Keratinocyte (primary cell): ENCODE measurements around the gene MED12L. TPM values are rescaled to one million over a fixed set of nuclear protein-coding genes. Genes with fewer than 3 reads are reported as not detected.
A peak's percentile ranks its signal among the peaks of the same experiment; 100 is the strongest.

Source experiments
- DNase-seq: peaks from one replicate; pipeline ENCODE4 v3.0.0-alpha.2; 2011; ENCODE audit warnings: low read depth, missing footprints, low spot score
- FAIRE-seq: peaks from 2 replicates; lab custom pipeline; 2011; peaks lifted over from hg19 to GRCh38; lab: Jason Lieb, UNC
- H2AFZ ChIP-seq: 2 replicates; pipeline ENCODE4 v1.6.0; 2012; ENCODE audit warnings: low read length, control low read depth, inconsistent platforms; ENCODE audit not compliant: control insufficient read depth
- H3K27ac ChIP-seq: 2 replicates; pipeline ENCODE4 v1.5.1; 2011; ENCODE audit warnings: low read length; ENCODE audit not compliant: control insufficient read depth, insufficient read depth
- H3K27me3 ChIP-seq: 3 replicates; pipeline ENCODE4 v1.6.0; 2011; ENCODE audit warnings: low read length; ENCODE audit not compliant: control insufficient read depth, insufficient read depth; ENCODE audit errors: extremely low read depth
- H3K36me3 ChIP-seq, 2 experiments: 2 replicates in 1 of 2; 3 replicates in 1 of 2; pipeline ENCODE4 v1.5.1; 2011; ENCODE audit warnings: low read length in 2 of 2, mild to moderate bottlenecking in 1 of 2; ENCODE audit not compliant: control insufficient read depth in 2 of 2, insufficient read depth in 2 of 2; ENCODE audit errors: extremely low read depth in 1 of 2
- H3K4me1 ChIP-seq: 3 replicates; pipeline ENCODE4 v1.5.1; 2011; ENCODE audit warnings: low read length; ENCODE audit not compliant: control insufficient read depth, insufficient read depth; ENCODE audit errors: extremely low read depth
- H3K4me2 ChIP-seq: 3 replicates; pipeline ENCODE4 v1.6.0; 2011; ENCODE audit warnings: low read depth, low read length; ENCODE audit not compliant: control insufficient read depth, insufficient read depth; ENCODE audit errors: extremely low read depth
- H3K4me3 ChIP-seq, 3 experiments: fragments of 200-600 bp in 1 of 3; sonication (generic) in 1 of 3; 2 replicates in 2 of 3; 3 replicates in 1 of 3; pipeline ENCODE4 v1.5.1; 2011 to 2016; ENCODE audit warnings: low read length in 3 of 3, mild to moderate bottlenecking in 3 of 3, control low read depth in 2 of 3, inconsistent platforms in 1 of 3, low read depth in 1 of 3, mixed read lengths in 1 of 3, mixed run types in 1 of 3, moderate library complexity in 1 of 3; ENCODE audit not compliant: control insufficient read depth in 2 of 3, insufficient read depth in 2 of 3; ENCODE audit errors: extremely low read depth in 1 of 3
- H3K79me2 ChIP-seq: 2 replicates; pipeline ENCODE4 v1.6.0; 2012; ENCODE audit warnings: low read length; ENCODE audit not compliant: control insufficient read depth, insufficient read depth
- H3K9ac ChIP-seq: 3 replicates; pipeline ENCODE4 v1.6.0; 2011; ENCODE audit warnings: low read length; ENCODE audit not compliant: control insufficient read depth, insufficient read depth; ENCODE audit errors: extremely low read depth
- H3K9me1 ChIP-seq: 3 replicates; pipeline ENCODE4 v1.6.0; 2011; ENCODE audit warnings: low read length; ENCODE audit not compliant: control insufficient read depth, insufficient read depth; ENCODE audit errors: extremely low read depth
- H3K9me3 ChIP-seq: 2 replicates; pipeline ENCODE4 v1.5.1; 2012; ENCODE audit warnings: low read depth, low read length; ENCODE audit not compliant: control insufficient read depth
- H4K20me1 ChIP-seq: 3 replicates; pipeline ENCODE4 v1.6.0; 2011; ENCODE audit warnings: low read length; ENCODE audit not compliant: control insufficient read depth, insufficient read depth; ENCODE audit errors: extremely low read depth
- CTCF ChIP-seq, 3 experiments: IDR thresholded peaks in 1 of 3; conservative IDR thresholded peaks in 1 of 3; optimal IDR thresholded peaks in 1 of 3; 2 replicates in 2 of 3; 3 replicates in 1 of 3; pipeline versions ENCODE3 to v1.5.1; 2011; ENCODE audit warnings: low read length in 3 of 3, mild to moderate bottlenecking in 3 of 3, moderate library complexity in 2 of 3, control low read depth in 1 of 3, inconsistent platforms in 1 of 3; ENCODE audit not compliant: insufficient read depth in 2 of 3; ENCODE audit errors: extremely low read depth in 1 of 3
- EZH2 ChIP-seq: IDR thresholded peaks from one replicate; pipeline ENCODE4 v1.6.1; 2012; ENCODE audit warnings: inconsistent platforms, mild to moderate bottlenecking, low read length, moderate library complexity
- dilution Hi-C: fragments of 300-500 bp; cut with MboI; formaldehyde crosslinking; loops from one replicate; pipeline ENCODE4 v1.7.0; 2020; ENCODE audit warnings: low sequenced_read_pairs; ENCODE audit not compliant: extremely low pct_ligation_motif_present
- polyA plus RNA-seq, 5 experiments: library from polyadenylated mRNA; depleted of rRNA in 3 of 5; stranded (reverse) in 3 of 5; stranded (forward) in 1 of 5; unstranded in 1 of 5; fragments of >200 nt; gene quantifications; 1 replicate in 1 of 5; 2 replicates in 3 of 5; 3 replicates in 1 of 5; pipeline versions ENCODE4 v1.2.1 to v1.2.3, GENCODE V29; 2011 to 2012; ENCODE audit warnings: missing spikeins in 2 of 5, low read depth in 1 of 5, low replicate concordance in 1 of 5

MED12L gene
- polyA plus RNA-seq, 1 donor (not counting 4 experiments of a cell fraction or from before 2014, with no cell fraction given): 0.04 TPM

DNA sequence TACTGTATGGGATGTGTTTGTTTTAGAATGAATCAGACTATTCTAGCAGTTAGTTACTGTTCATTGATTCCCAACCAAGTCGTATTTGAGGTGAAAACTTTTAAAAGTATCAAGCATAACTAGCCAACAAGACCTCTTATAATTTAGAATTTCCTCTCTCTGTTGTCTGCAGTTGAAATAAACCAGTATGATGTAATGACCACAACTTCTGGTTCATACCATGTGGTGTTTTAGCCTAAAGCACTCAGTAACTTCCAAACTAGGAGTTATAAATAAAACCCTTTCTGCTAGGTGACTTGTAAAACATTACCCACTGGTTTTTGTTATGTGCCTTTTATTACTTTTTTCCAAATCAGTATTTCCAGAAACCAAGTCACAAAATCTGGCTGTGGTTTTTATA is 318.9 kb downstream of the MED12L start:
- Histone ChIP-seq H3K4me1 (peaks cover 14% of the 10 kb centered on the region), H3K9me3 (no peaks in the 10 kb centered on the region), H3K36me3 (no peaks in the 10 kb centered on the region), H3K4me2 (no peak overlapping the region), H3K27ac (no peak overlapping the region), H3K79me2 (no peaks in the 10 kb centered on the region), H3K9ac (no peak overlapping the region), H3K4me3 (no peak overlapping the region), H4K20me1 (no peaks in the 10 kb centered on the region), H3K27me3 (no peaks in the 10 kb centered on the region), H3K9me1 (no peaks in the 10 kb centered on the region), H2AFZ (peak overlapping the region; percentile 5)
- dilution Hi-C loops: no loop called here
- no peak for TF ChIP-seq CTCF (optimal IDR thresholded peaks at IDR 0.05 in 1 of 3, IDR thresholded peaks at IDR 0.05 in 1 of 3, conservative IDR thresholded peaks at IDR 0.05 in 1 of 3; ENCODE audit: extremely low read depth in 1 of 3, insufficient read depth in 2 of 3, low read length in 3 of 3)
- no peak for TF ChIP-seq EZH2
- FAIRE-seq (no peak), DNase-seq (no peak)

- no peak overlapping the region for H3K9ac ChIP-seq
- TF ChIP-seq EZH2: no peak
- TF ChIP-seq CTCF (optimal IDR thresholded peaks at IDR 0.05 in 1 of 3, IDR thresholded peaks at IDR 0.05 in 1 of 3, conservative IDR thresholded peaks at IDR 0.05 in 1 of 3; ENCODE audit: extremely low read depth in 1 of 3, insufficient read depth in 2 of 3, low read length in 3 of 3): no peak
- H2AFZ ChIP-seq: no peak overlapping the region
- no peaks in the 10 kb centered on the region for H3K36me3 ChIP-seq
- dilution Hi-C loops: no loop called here
- no peak overlapping the region for H3K4me2 ChIP-seq
- H3K9me3 ChIP-seq: no peaks in the 10 kb centered on the region
- no peaks in the 10 kb centered on the region for H3K27me3 ChIP-seq
- no peaks in the 10 kb centered on the region for H3K79me2 ChIP-seq
- no peaks in the 10 kb centered on the region for H3K9me1 ChIP-seq
- no peak overlapping the region for H3K27ac ChIP-seq
- peaks cover 9% of the 10 kb centered on the region for H3K4me1 ChIP-seq
- no peak for FAIRE-seq
- no peaks in the 10 kb centered on the region for H4K20me1 ChIP-seq
- DNase-seq: no peak
- H3K4me3 ChIP-seq: no peak overlapping the region
Observed at GRCh38 chr3:151407928-151408327, 322.5 kb downstream of the MED12L start.
